Lower lobe of right lung (tissue), 2 donors: ENCODE data around the gene FN3K. TPM values are rescaled to one million over a fixed set of nuclear protein-coding genes. Genes with fewer than 3 reads are reported as not detected.

Source experiments
- ATAC-seq, 2 donors: fragments of 200-7000 bp; cut with Tn5 transposase; one replicate each; pipeline ENCODE4 v1.9.1; 2020 to 2022; ENCODE audit warnings: mild to moderate bottlenecking in 2 of 2, moderate library complexity in 2 of 2
- DNase-seq: peaks from one replicate; pipeline ENCODE4 v3.0.0-alpha.2; 2020
- H3K27ac ChIP-seq: fragments of 200-600 bp; one replicate; pipeline ENCODE4 v1.8.0; 2022
- H3K27me3 ChIP-seq: fragments of 200-600 bp; one replicate; pipeline ENCODE4 v1.8.0; 2022; ENCODE audit warnings: low read depth
- H3K36me3 ChIP-seq: fragments of 200-600 bp; one replicate; pipeline ENCODE4 v1.8.0; 2022; ENCODE audit warnings: mild to moderate bottlenecking
- H3K4me1 ChIP-seq: fragments of 200-600 bp; one replicate; pipeline ENCODE4 v1.8.0; 2022
- H3K4me3 ChIP-seq: fragments of 200-600 bp; one replicate; pipeline ENCODE4 v1.8.0; 2022; ENCODE audit warnings: mild to moderate bottlenecking
- H3K9me3 ChIP-seq: fragments of 200-600 bp; one replicate; pipeline ENCODE4 v1.8.0; 2022
- intact Hi-C: fragments of 100-400 bp; cut with DNase I; formaldehyde crosslinking; loops from one replicate; pipeline ENCODE4 v1.11.0; 2022
- total RNA-seq: library from RNA; stranded (reverse); fragmentation: NEBNext Ultra II Directional; extraction: Animal tissue kit (Norgen Biotek cat#: 25700); gene quantifications from one replicate; pipeline ENCODE4 v1.2.1, GENCODE V29; 2021
- TF ChIP-seq, protein P1 (sequence below): fragments of 200-600 bp; IDR thresholded peaks from one replicate; pipeline ENCODE4 v1.8.0; 2022; ENCODE audit warnings: antibody characterized with exemption, mild to moderate bottlenecking
- donor health status: DM: no; HTN: yes; CAD: no; lungs with severe emphysema.

Gene FN3K
- total RNA-seq, 1 donor from 2014 or later: 27.9 TPM

DNA sequence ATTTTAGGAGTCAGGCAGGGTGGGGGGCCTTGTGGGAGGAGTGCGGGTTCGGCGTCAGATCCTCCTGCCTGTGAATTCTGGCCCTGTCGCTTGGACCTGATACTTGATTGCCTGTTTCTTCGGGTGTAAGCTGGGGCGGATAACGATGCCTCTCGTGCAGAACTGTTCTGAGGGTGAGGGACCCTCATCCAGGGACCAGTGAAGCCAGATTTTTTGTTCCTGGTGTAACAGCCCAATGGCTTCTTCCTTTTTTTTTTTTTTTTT is 17.7 kb downstream of the FN3K start:
- ATAC-seq (no peak), DNase-seq (no peak)
- no peak overlapping the region for H3K27ac ChIP-seq
- peak overlapping the region; percentile 93 for H3K4me3 ChIP-seq
- peaks cover 14% of the 10 kb centered on the region for H3K4me1 ChIP-seq
- TF ChIP-seq, protein P1, sequence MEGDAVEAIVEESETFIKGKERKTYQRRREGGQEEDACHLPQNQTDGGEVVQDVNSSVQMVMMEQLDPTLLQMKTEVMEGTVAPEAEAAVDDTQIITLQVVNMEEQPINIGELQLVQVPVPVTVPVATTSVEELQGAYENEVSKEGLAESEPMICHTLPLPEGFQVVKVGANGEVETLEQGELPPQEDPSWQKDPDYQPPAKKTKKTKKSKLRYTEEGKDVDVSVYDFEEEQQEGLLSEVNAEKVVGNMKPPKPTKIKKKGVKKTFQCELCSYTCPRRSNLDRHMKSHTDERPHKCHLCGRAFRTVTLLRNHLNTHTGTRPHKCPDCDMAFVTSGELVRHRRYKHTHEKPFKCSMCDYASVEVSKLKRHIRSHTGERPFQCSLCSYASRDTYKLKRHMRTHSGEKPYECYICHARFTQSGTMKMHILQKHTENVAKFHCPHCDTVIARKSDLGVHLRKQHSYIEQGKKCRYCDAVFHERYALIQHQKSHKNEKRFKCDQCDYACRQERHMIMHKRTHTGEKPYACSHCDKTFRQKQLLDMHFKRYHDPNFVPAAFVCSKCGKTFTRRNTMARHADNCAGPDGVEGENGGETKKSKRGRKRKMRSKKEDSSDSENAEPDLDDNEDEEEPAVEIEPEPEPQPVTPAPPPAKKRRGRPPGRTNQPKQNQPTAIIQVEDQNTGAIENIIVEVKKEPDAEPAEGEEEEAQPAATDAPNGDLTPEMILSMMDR: no peak
- H3K27me3 ChIP-seq: no peaks in the 10 kb centered on the region
- no peaks in the 10 kb centered on the region for H3K9me3 ChIP-seq
- H3K36me3 ChIP-seq: no peaks in the 10 kb centered on the region
- intact Hi-C loops: no loop called here

DNA sequence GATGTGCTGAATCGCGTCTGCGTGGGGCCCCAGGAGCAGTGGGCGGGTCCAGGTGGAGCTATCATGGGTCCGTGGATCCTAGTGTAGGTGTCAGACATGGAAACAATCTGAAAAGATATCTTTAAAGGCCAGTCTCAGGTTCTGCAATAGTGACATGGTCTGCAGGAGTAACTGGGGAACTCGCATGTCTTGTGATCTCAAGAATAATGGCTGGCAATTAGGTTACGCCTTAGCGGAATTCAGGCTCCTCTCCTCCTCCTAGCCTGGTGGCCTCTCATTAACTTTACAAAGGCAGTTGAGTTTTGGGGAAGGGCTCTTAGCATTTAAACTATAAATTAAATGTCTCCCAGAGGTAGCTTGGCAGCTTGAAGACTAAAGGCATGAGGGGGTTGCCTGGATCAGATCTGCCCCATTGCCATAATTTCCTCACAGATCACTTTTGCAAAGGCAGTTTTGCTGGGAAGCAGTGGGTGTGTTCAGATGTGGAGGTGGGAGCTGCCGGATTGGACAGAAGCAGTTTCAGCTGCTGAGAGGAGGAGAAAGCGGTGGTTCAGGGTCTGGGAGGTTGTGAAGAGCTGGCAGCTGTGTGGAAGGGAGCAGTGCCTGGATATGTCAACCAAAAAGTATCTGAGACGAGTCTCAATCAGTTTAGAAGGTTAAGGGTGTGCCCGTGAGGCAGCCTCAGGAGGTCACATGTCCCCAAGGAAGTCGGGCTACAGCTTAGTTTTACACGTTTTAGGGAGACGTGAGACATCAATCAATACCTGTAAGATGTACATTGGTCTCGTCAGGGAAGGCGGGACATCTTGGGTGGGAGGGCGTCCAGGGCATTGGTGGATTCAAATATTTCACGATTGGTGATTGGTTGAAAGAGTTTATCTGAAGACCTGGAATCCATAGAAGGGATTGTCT is 19.1 kb downstream of the FN3K start:
- H3K27me3 ChIP-seq: no peaks in the 10 kb centered on the region
- TF ChIP-seq, protein P1: no peak
- H3K9me3 ChIP-seq: no peaks in the 10 kb centered on the region
- H3K27ac ChIP-seq: no peak overlapping the region
- H3K36me3 ChIP-seq: no peaks in the 10 kb centered on the region
- intact Hi-C loops: no loop called here
- DNase-seq (peak; percentile 24), ATAC-seq (no peak)
- peaks cover 14% of the 10 kb centered on the region for H3K4me1 ChIP-seq
- H3K4me3 ChIP-seq: no peak overlapping the region

DNA sequence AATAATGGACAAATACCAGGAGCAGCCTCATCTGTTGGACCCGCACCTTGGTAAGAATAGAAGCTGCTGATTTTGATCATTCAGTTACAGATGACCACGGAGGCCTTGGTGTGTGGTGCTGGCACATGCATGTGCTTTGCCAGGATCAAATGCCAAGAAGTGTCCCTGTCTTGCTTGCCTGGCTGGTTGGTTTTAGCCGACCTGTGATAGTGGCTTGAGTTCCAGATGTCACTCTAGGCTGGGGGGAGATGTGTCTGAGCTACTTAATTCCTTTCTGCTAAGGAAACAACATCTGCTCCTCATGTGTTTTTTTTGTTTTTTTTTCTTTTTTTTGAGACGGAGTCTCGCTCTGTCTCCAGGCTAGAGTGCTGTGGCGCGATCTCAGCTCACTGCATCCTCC is 20.8 kb downstream of the FN3K start:
- intact Hi-C loops: no loop called here
- Histone ChIP-seq H3K27me3 (no peaks in the 10 kb centered on the region), H3K36me3 (peaks cover 5% of the 10 kb centered on the region), H3K9me3 (no peaks in the 10 kb centered on the region), H3K4me3 (no peak overlapping the region), H3K4me1 (peaks cover 14% of the 10 kb centered on the region), H3K27ac (no peak overlapping the region)
- DNase-seq: peak; percentile 12
- no peak for ATAC-seq
- TF ChIP-seq, protein P1: no peak

DNA sequence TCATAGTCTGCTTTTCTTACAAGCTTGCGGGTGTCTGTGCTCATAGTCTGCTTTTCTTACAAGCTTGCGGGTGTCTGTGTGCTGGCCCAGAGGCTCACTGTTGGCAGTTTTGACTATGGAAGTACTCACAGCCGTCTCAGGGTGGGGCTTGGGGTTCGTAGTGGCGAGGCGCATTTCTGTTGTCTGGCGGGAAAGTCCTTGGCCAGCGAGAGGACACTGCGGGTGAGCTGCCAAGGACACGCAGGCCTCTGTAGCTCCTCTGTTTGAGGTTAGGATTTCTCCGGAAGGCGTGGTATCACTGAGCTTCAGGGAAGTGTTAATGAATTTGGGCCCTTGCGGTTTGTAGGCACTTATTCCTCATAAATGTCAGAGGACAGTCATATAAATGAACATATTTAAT is 30.0 kb downstream of the FN3K start:
- intact Hi-C loops: no loop called here
- Histone ChIP-seq H3K4me3 (no peak overlapping the region), H3K4me1 (no peaks in the 10 kb centered on the region), H3K27ac (no peak overlapping the region), H3K9me3 (no peaks in the 10 kb centered on the region), H3K27me3 (no peaks in the 10 kb centered on the region), H3K36me3 (peaks cover 62% of the 10 kb centered on the region)
- TF ChIP-seq, protein P1: no peak
- ATAC-seq (no peak), DNase-seq (peak; percentile 25)

DNA sequence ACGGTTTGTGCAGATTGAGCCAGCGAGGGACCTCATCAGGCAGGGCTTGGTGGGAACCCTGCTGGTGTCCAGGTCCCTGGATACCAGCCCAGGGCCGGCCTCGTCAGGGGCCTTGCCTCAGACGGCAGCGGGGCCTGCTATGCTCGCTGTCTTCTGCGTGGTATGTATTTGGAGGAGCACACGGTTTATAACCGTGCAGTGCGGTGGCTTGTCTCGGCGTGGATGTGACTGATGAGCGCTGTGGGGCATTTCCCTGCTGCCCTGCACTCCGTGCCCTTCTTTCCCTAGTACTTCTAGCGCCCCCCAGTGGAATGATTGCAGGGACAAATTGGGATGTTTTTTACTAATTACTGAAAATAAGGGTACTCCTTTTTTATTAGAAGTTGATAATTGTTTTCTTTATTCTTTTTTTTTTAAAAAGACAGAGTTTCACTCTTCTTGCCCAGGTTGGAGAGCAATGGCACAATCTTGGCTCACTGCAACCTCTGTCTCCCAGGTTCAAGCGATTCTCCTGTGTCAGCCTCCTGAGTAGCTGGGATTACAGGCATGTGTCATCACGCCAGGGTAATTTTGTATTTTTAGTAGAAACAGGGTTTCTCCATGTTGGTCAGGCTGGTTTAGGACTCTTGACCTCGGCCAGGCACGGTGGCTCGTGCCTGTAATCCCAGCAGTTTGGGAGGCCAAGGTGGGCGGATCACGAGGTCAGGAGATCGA is 31.8 kb downstream of the FN3K start:
- peaks cover 65% of the 10 kb centered on the region for H3K36me3 ChIP-seq
- no peak overlapping the region for H3K27ac ChIP-seq
- H3K4me3 ChIP-seq: no peak overlapping the region
- peak; percentile 71 to 81 for ATAC-seq
- no peaks in the 10 kb centered on the region for H3K4me1 ChIP-seq
- peak; percentile 47 for DNase-seq
- H3K9me3 ChIP-seq: no peaks in the 10 kb centered on the region
- TF ChIP-seq, protein P1: peak; percentile 53
- intact Hi-C loops: no loop called here
- H3K27me3 ChIP-seq: no peaks in the 10 kb centered on the region
